Stimulated activated CD4-positive, alpha-beta T cell treated with anti-CD3 and anti-CD28 coated beads, Interleukin-1b, Interleukin-23, amount 100 ng/mL, for 48 hours (primary cell): ENCODE data around the gene RPH3AL.
"Not testable (repeated sequence)": the region's sequence is repeated elsewhere in the genome, so short reads cannot be mapped to it uniquely, and the experiment has no call there.

Experiments
- DNase-seq: peaks from one replicate; pipeline ENCODE4 v3.0.0-alpha.2; 2020

Gene RPH3AL

GRCh38 chr17:378068-378467 lies 25.5 kb upstream of the RPH3AL start:
- no peak for DNase-seq

GRCh38 chr17:376936-377863 lies 24.6 kb upstream of the RPH3AL start:
- no peak for DNase-seq

- no peak for DNase-seq
Observed at GRCh38 chr17:373613-374230, 21.1 kb upstream of the RPH3AL start.

- no peak for DNase-seq
Observed at GRCh38 chr17:372157-373152, 19.8 kb upstream of the RPH3AL start.

- no peak for DNase-seq
Observed at GRCh38 chr17:371583-371982, 19.0 kb upstream of the RPH3AL start.

GRCh38 chr17:367656-368055 lies 15.0 kb upstream of the RPH3AL start:
- DNase-seq = not testable (repeated sequence)

- DNase-seq = not testable (repeated sequence)
Observed at GRCh38 chr17:366657-367615, 14.3 kb upstream of the RPH3AL start.

GRCh38 chr17:364766-365165 lies 12.2 kb upstream of the RPH3AL start:
- DNase-seq = no peak

GRCh38 chr17:364308-364707 lies 11.7 kb upstream of the RPH3AL start:
- no peak for DNase-seq

- DNase-seq = no peak
Observed at GRCh38 chr17:362721-363120, 10.1 kb upstream of the RPH3AL start.

- DNase-seq = no peak
Observed at GRCh38 chr17:360092-360750, 7.6 kb upstream of the RPH3AL start.

- DNase-seq = no peak
Observed at GRCh38 chr17:358491-359151, 6.0 kb upstream of the RPH3AL start.

GRCh38 chr17:357644-358043 lies 5.0 kb upstream of the RPH3AL start:
- DNase-seq = no peak

GRCh38 chr17:356671-357434 lies 4.2 kb upstream of the RPH3AL start:
- no peak for DNase-seq

GRCh38 chr17:354651-355556 lies 2.3 kb upstream of the RPH3AL start:
- no peak for DNase-seq

GRCh38 chr17:353838-354234 lies 1.2 kb upstream of the RPH3AL start:
- DNase-seq = no peak

GRCh38 chr17:353213-353837 lies 718 bp upstream of the RPH3AL start:
- no peak for DNase-seq

GRCh38 chr17:351875-352420 lies 659 bp downstream of the RPH3AL start:
- DNase-seq = no peak
